Right lobe of liver (tissue), 6 donors: ENCODE data around the gene CDK14. TPM values are rescaled to one million over a fixed set of nuclear protein-coding genes. Genes with fewer than 3 reads are reported as not detected.

ENCODE experiments used
- ATAC-seq, 4 donors: fragments of 200-7000 bp; cut with Tn5 transposase; one replicate each; pipeline ENCODE4 v1.9.1; 2020; ENCODE audit warnings: mild to moderate bottlenecking in 4 of 4, moderate library complexity in 4 of 4
- DNase-seq, 3 donors: peaks; one replicate each; pipeline ENCODE4 v3.0.0-alpha.2; 2020
- H3K27ac ChIP-seq, 3 donors: fragments of 200-600 bp; one replicate each; pipeline ENCODE4 v1.8.0; 2022
- H3K27me3 ChIP-seq, 2 donors: fragments of 200-600 bp; one replicate each; pipeline ENCODE4 v1.8.0; 2022
- H3K36me3 ChIP-seq, 4 donors: fragments of 200-600 bp; sonication (generic) in 1 of 4; one replicate each; pipeline versions ENCODE4 v1.5.1 to v1.8.0; 2017 to 2022; ENCODE audit warnings: control low read depth in 1 of 4
- H3K4me1 ChIP-seq, 4 donors: fragments of 200-600 bp; sonication (generic) in 1 of 4; one replicate each; pipeline versions ENCODE4 v1.5.1 to v1.8.0; 2017 to 2022; ENCODE audit warnings: control low read depth in 1 of 4
- H3K4me3 ChIP-seq, 3 donors: fragments of 200-600 bp; one replicate each; pipeline ENCODE4 v1.8.0; 2022
- H3K9me3 ChIP-seq, 4 donors: fragments of 200-600 bp; sonication (generic) in 1 of 4; one replicate each; pipeline versions ENCODE4 v1.5.1 to v1.8.0; 2017 to 2022; ENCODE audit warnings: control low read depth in 1 of 4
- CTCF ChIP-seq, 4 donors: fragments of 200-600 bp in 3 of 4; fragments of 450-650 bp in 1 of 4; IDR thresholded peaks; one replicate each; pipeline versions ENCODE4 v1.5.1 to v1.8.0; 2016 to 2022; ENCODE audit warnings: antibody characterized with exemption in 4 of 4, mild to moderate bottlenecking in 2 of 4
- POLR2A ChIP-seq: fragments of 450-650 bp; IDR thresholded peaks from one replicate; pipeline ENCODE4 v1.6.1; 2017; ENCODE audit warnings: antibody characterized with exemption, mild to moderate bottlenecking
- WGBS: methylation state at CpG from one replicate; pipeline ENCODE4 v1.1.6; 2018; ENCODE audit warnings: low coverage, low lambda C conversion rate; ENCODE audit not compliant: insufficient coverage; ENCODE audit errors: missing lambda C conversion rate; 5-methylcytosine and 5-hydroxymethylcytosine counted together
- intact Hi-C, 2 donors: fragments of 100-400 bp; cut with DNase I; formaldehyde crosslinking; loops; one replicate each; pipeline versions ENCODE4 v1.11.2 to v1.14.1; 2022
- total RNA-seq, 6 experiments: library from RNA; depleted of rRNA in 2 of 6; stranded (reverse); fragments of >200 nt in 2 of 6; fragmentation: NEBNext Ultra II Directional in 3 of 6; extraction: Animal tissue kit (Norgen Biotek cat#: 25700) in 3 of 6; gene quantifications; one replicate each; pipeline versions ENCODE4 v1.1.0 to v1.2.4, GENCODE V29; 2016 to 2023
- donor health status: DM: no; HTN: yes; CAD: no.
- donor health status: DM: no; HTN: no; CAD: no.
- donor health status: DM: no; HTN: no; CAD: no.
- donor health status: DM: no; HTN: yes; CAD: no.
- donor health status: DM: no; HTN: yes; CAD: no.

CDK14 gene
- total RNA-seq, 6 experiments from 2014 or later, result 12.6 to 28.7 (median 17.9) TPM

DNA sequence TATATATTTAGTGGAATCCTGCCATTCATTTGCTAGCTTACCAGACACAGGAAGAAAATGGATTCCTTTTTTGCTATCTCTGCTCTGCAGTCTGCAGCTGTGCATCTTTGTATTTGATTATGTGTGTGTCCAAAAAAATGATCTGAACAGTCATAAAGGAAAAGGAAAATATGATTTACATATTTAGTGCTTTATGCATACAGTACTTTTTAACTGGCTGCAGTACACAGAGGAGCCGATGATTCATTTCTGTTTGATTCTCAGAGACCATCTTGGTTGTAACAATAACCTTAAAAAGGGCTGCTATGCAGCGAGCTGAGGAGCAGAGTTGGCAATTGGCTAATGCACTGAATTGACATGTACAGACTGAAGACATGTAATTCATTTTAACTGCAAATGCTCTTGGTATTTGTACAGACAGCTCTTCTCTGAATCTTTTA, 516.8 kb downstream of the CDK14 start:
- WGBS, result 94% methylated on average over 2 of the region's 2 CpGs
- DNase-seq, result no peak
- Histone ChIP-seq H3K4me1 (no peaks in the 10 kb centered on the region), H3K9me3 (no peaks in the 10 kb centered on the region), H3K4me3 (no peak overlapping the region), H3K27ac (no peak overlapping the region), H3K36me3 (no peaks in the 10 kb centered on the region), H3K27me3 (no peaks in the 10 kb centered on the region)
- intact Hi-C loops, result no loop called here
- ATAC-seq, result no peak
- no peak for TF ChIP-seq CTCF (IDR thresholded peaks at IDR 0.05)
- TF ChIP-seq POLR2A, result no peak

GRCh38 chr7:91114232-91114631, 518.1 kb downstream of the CDK14 start:
- intact Hi-C loops, result no loop called here
- no peak overlapping the region for H3K4me3 ChIP-seq

GRCh38 chr7:91126762-91127161, 530.6 kb downstream of the CDK14 start:
- H3K9me3 ChIP-seq, result no peaks in the 10 kb centered on the region
- H3K36me3 ChIP-seq, result no peaks in the 10 kb centered on the region
- intact Hi-C loops, result no loop called here
- H3K27me3 ChIP-seq, result no peaks in the 10 kb centered on the region
- DNase-seq (no peak), ATAC-seq (no peak)
- H3K4me1 ChIP-seq, result no peaks in the 10 kb centered on the region
- WGBS, result 57% methylated on average over 8 of the region's 8 CpGs
- no peak overlapping the region for H3K27ac ChIP-seq
- H3K4me3 ChIP-seq, result no peak overlapping the region
- TF ChIP-seq POLR2A, result no peak
- no peak for TF ChIP-seq CTCF (IDR thresholded peaks at IDR 0.05)

More at GRCh38 chr7:91114232-91114631, 518.1 kb downstream of the CDK14 start:
- no peak overlapping the region for H3K27ac ChIP-seq
- TF ChIP-seq POLR2A (no peak), CTCF (IDR thresholded peaks at IDR 0.05) (no peak)
- ATAC-seq (no peak), DNase-seq (no peak)
- 94% methylated on average over 6 of the region's 6 CpGs for WGBS
- H3K27me3 ChIP-seq, result no peaks in the 10 kb centered on the region
- no peaks in the 10 kb centered on the region for H3K4me1 ChIP-seq
- no peaks in the 10 kb centered on the region for H3K9me3 ChIP-seq
- H3K36me3 ChIP-seq, result no peaks in the 10 kb centered on the region

DNA sequence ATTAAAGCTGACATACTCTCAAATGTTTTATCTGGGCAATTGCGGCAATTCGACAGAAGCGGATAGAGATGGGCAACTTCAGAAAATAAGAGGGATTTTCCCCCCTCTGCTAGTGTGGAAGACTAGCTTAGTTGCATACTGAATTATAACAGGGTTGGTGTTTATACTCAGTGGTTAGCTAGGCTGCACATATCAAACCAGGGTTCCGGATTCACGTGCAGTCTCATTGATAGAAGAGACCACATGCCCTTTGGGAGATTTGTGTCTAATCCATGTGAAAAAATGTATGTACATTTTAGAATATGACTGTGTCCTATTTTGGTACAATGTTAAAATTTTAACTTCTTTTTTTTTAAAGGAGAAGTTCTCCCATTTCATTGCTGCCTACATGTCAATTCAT, 531.2 kb downstream of the CDK14 start:
- TF ChIP-seq CTCF (IDR thresholded peaks at IDR 0.05), result no peak
- TF ChIP-seq POLR2A, result no peak
- WGBS, result 90% methylated on average over 5 of the region's 5 CpGs
- ATAC-seq, result no peak
- Histone ChIP-seq H3K9me3 (no peaks in the 10 kb centered on the region), H3K4me3 (no peak overlapping the region), H3K27ac (no peak overlapping the region), H3K36me3 (no peaks in the 10 kb centered on the region), H3K4me1 (no peaks in the 10 kb centered on the region), H3K27me3 (no peaks in the 10 kb centered on the region)
- DNase-seq, result no peak
- intact Hi-C loops, result no loop called here

DNA sequence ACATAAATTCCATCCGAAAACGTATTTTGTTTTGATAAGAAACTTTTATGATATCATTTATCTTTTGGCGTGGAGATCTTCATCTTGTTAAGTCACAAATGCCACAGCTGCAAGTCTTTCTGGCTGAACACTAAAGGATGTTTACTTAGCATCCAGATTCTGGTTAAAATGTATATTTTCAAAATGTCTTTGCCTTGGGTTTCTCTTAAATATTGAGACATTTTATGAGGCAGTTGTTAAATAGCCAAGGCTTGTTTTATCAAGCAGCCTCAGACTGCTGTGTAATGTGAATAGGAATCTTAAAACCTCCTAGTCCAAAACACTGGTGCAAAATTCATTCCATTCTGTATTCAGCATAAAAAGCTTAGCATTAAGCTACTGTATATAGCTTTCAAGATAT, 531.8 kb downstream of the CDK14 start:
- Histone ChIP-seq H3K27ac (no peak overlapping the region), H3K36me3 (no peaks in the 10 kb centered on the region), H3K9me3 (no peaks in the 10 kb centered on the region), H3K27me3 (no peaks in the 10 kb centered on the region), H3K4me1 (no peaks in the 10 kb centered on the region), H3K4me3 (no peak overlapping the region)
- DNase-seq (no peak), ATAC-seq (no peak)
- intact Hi-C loops, result no loop called here
- TF ChIP-seq POLR2A, result no peak
- no peak for TF ChIP-seq CTCF (IDR thresholded peaks at IDR 0.05)
- WGBS, result 77% methylated on average over 3 of the region's 3 CpGs
